HepG2 (cell line): ENCODE results near the gene LPO. TPM values are rescaled to one million over a fixed set of nuclear protein-coding genes. Genes with fewer than 3 reads are reported as not detected.

Experiments
- CEBPG ChIP-seq: IDR thresholded peaks from 2 replicates; pipeline ENCODE4 v1.6.1; 2016
- HDAC6 ChIP-seq: fragments of 200-600 bp; sonication (generic); IDR thresholded peaks from 2 replicates; pipeline ENCODE4 v1.7.0; 2017; ENCODE audit warnings: mild to moderate bottlenecking, antibody characterized with exemption, low read length, low read depth
- HHEX ChIP-seq: IDR thresholded peaks from 2 replicates; pipeline ENCODE4 v1.6.1; 2016; ENCODE audit warnings: control low read depth
- KDM3A ChIP-seq: IDR thresholded peaks from 2 replicates; pipeline ENCODE4 v1.6.1; 2018; ENCODE audit warnings: low read depth, missing compliant biosample characterization
- PLRG1 ChIP-seq: fragments of 450-650 bp; conservative IDR thresholded peaks from 2 replicates; pipeline ENCODE4 v1.6.1; 2016
- SIX1 ChIP-seq: sonication (generic); formaldehyde crosslinking; IDR thresholded peaks from 2 replicates; pipeline ENCODE4 v1.4.0; 2020; ENCODE audit warnings: missing genetic modification reagents, borderline replicate concordance
- ZBTB7B ChIP-seq: sonication (generic); formaldehyde crosslinking; IDR thresholded peaks from 2 replicates; pipeline ENCODE4 v1.4.0; 2020; ENCODE audit warnings: missing genetic modification reagents
- ZNF326 ChIP-seq: sonication (generic); formaldehyde crosslinking; IDR thresholded peaks from 2 replicates; pipeline ENCODE4 v1.4.0; 2020; ENCODE audit warnings: missing genetic modification reagents, borderline replicate concordance
- ZNF333 ChIP-seq: sonication (generic); formaldehyde crosslinking; IDR thresholded peaks from 2 replicates; pipeline ENCODE4 v1.4.0; 2020; ENCODE audit warnings: mild to moderate bottlenecking, missing genetic modification reagents, borderline replicate concordance
- ZNF775 ChIP-seq: sonication (generic); formaldehyde crosslinking; IDR thresholded peaks from 2 replicates; pipeline ENCODE4 v1.4.0; 2020; ENCODE audit warnings: missing genetic modification reagents, mild to moderate bottlenecking, moderate library complexity, borderline replicate concordance
- polyA plus RNA-seq, 8 experiments: library from polyadenylated mRNA; depleted of rRNA in 3 of 8; stranded (reverse) in 7 of 8; unstranded in 1 of 8; fragments of >200 nt; fragmentation: Illumina TruSeq in 4 of 8; extraction: Trizol in 4 of 8; gene quantifications; 2 replicates each; pipeline versions ENCODE4 v1.2.1 to v1.2.3, GENCODE V29; 2011 to 2016; ENCODE audit warnings: low read depth in 4 of 8, missing spikeins in 1 of 8, mixed read lengths in 1 of 8; ENCODE audit not compliant: insufficient read depth in 1 of 8
- total RNA-seq, 5 experiments: library from RNA; depleted of rRNA; stranded (reverse); fragments of >200 nt; fragmentation: Illumina TruSeq; extraction: Trizol; gene quantifications; 2 replicates each; pipeline ENCODE4 v1.2.3, GENCODE V29; 2016; ENCODE audit warnings: low read depth in 1 of 5
- TF ChIP-seq, protein P1 (sequence below): sonication (generic); formaldehyde crosslinking; IDR thresholded peaks from 2 replicates; pipeline ENCODE4 v1.9.0; 2021; ENCODE audit warnings: mild to moderate bottlenecking, missing genetic modification reagents
- TF ChIP-seq, protein P2 (sequence below): sonication (generic); formaldehyde crosslinking; IDR thresholded peaks from 2 replicates; pipeline ENCODE4 v1.9.0; 2022; ENCODE audit warnings: missing genetic modification reagents, mild to moderate bottlenecking, borderline replicate concordance
- TF ChIP-seq, protein P3 (sequence below), 2 experiments: fragments of 450-650 bp in 1 of 2; sonication (generic) in 1 of 2; formaldehyde crosslinking; IDR thresholded peaks; 2 replicates each; pipeline versions ENCODE4 v1.5.0 to v1.8.0; 2020 to 2022; ENCODE audit warnings: mild to moderate bottlenecking in 1 of 2, missing genetic modification reagents in 1 of 2
- TF ChIP-seq, protein P4 (sequence below): sonication (generic); formaldehyde crosslinking; IDR thresholded peaks from 2 replicates; pipeline ENCODE4 v1.4.0; 2020; ENCODE audit warnings: mild to moderate bottlenecking, missing genetic modification reagents
- TF ChIP-seq, protein P5 (sequence below): sonication (generic); formaldehyde crosslinking; IDR thresholded peaks from 2 replicates; pipeline ENCODE4 v1.5.1; 2020; ENCODE audit warnings: mild to moderate bottlenecking, moderate library complexity, missing genetic modification reagents

Gene LPO
- total and polyA plus RNA-seq, 2 of the 13 experiments (the other 11 are each of a cell fraction or from before 2014, with no cell fraction given): not detected

DNA sequence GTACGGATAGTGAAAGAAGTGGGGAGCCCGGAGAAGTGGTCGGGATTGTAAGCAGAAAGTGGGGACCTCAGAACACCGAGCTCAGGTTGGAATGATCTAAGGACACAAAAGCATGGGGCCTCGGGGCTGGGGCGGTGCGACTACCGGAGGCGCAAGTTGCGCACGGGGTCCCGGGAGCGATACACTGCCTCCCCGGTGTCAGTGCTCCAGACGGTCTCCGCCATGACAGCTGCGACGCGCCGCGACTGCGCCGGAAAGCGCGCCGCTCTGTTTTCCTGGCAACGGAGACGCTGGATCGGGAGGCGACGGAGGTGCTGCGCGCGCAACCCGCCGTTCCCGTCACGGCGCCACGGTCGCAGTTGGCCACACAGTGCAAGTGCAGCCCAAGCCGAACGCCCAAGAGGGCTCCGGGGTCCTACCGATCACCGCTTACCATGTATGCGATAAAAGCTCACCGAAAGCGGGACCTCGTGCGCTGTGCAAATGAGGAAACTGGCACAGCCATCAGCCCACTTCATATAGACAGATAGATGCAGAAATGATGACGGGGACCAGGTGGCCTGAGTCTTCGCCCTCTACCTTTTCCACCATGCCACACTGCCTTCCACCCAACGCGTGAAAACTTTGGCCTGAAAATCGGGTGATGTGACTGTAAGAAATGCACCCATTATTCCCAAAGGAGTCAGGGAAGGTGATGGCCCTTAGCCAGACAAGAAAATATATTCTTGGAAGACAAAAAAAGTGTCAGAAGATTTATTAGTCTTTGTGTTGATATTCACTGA, 19.2 kb upstream of the LPO start, which contains the start of gene MKS1 (continued):
- TF ChIP-seq, protein P1, sequence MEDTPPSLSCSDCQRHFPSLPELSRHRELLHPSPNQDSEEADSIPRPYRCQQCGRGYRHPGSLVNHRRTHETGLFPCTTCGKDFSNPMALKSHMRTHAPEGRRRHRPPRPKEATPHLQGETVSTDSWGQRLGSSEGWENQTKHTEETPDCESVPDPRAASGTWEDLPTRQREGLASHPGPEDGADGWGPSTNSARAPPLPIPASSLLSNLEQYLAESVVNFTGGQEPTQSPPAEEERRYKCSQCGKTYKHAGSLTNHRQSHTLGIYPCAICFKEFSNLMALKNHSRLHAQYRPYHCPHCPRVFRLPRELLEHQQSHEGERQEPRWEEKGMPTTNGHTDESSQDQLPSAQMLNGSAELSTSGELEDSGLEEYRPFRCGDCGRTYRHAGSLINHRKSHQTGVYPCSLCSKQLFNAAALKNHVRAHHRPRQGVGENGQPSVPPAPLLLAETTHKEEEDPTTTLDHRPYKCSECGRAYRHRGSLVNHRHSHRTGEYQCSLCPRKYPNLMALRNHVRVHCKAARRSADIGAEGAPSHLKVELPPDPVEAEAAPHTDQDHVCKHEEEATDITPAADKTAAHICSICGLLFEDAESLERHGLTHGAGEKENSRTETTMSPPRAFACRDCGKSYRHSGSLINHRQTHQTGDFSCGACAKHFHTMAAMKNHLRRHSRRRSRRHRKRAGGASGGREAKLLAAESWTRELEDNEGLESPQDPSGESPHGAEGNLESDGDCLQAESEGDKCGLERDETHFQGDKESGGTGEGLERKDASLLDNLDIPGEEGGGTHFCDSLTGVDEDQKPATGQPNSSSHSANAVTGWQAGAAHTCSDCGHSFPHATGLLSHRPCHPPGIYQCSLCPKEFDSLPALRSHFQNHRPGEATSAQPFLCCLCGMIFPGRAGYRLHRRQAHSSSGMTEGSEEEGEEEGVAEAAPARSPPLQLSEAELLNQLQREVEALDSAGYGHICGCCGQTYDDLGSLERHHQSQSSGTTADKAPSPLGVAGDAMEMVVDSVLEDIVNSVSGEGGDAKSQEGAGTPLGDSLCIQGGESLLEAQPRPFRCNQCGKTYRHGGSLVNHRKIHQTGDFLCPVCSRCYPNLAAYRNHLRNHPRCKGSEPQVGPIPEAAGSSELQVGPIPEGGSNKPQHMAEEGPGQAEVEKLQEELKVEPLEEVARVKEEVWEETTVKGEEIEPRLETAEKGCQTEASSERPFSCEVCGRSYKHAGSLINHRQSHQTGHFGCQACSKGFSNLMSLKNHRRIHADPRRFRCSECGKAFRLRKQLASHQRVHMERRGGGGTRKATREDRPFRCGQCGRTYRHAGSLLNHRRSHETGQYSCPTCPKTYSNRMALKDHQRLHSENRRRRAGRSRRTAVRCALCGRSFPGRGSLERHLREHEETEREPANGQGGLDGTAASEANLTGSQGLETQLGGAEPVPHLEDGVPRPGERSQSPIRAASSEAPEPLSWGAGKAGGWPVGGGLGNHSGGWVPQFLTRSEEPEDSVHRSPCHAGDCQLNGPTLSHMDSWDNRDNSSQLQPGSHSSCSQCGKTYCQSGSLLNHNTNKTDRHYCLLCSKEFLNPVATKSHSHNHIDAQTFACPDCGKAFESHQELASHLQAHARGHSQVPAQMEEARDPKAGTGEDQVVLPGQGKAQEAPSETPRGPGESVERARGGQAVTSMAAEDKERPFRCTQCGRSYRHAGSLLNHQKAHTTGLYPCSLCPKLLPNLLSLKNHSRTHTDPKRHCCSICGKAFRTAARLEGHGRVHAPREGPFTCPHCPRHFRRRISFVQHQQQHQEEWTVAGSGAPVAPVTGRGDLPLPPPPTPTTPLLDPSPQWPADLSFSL (CRISPR knock-in tag): no peak
- TF ChIP-seq PLRG1 (no peak), CEBPG (peak; percentile 42; the same call in 1 of the 2 replicates), ZBTB7B (CRISPR knock-in tag) (no peak), HDAC6 (no peak), HHEX (CRISPR knock-in tag) (no peak), ZNF326 (CRISPR knock-in tag) (no peak), KDM3A (CRISPR knock-in tag) (peak; percentile 78), SIX1 (CRISPR knock-in tag) (peak; percentile 27; the same call in 1 of the 2 replicates), ZNF775 (peak; percentile 1; the same call in 1 of the 2 replicates), ZNF333 (no peak)
- TF ChIP-seq, protein P2, sequence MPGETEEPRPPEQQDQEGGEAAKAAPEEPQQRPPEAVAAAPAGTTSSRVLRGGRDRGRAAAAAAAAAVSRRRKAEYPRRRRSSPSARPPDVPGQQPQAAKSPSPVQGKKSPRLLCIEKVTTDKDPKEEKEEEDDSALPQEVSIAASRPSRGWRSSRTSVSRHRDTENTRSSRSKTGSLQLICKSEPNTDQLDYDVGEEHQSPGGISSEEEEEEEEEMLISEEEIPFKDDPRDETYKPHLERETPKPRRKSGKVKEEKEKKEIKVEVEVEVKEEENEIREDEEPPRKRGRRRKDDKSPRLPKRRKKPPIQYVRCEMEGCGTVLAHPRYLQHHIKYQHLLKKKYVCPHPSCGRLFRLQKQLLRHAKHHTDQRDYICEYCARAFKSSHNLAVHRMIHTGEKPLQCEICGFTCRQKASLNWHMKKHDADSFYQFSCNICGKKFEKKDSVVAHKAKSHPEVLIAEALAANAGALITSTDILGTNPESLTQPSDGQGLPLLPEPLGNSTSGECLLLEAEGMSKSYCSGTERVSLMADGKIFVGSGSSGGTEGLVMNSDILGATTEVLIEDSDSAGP (CRISPR knock-in tag): peak; percentile 95
- TF ChIP-seq, protein P3, sequence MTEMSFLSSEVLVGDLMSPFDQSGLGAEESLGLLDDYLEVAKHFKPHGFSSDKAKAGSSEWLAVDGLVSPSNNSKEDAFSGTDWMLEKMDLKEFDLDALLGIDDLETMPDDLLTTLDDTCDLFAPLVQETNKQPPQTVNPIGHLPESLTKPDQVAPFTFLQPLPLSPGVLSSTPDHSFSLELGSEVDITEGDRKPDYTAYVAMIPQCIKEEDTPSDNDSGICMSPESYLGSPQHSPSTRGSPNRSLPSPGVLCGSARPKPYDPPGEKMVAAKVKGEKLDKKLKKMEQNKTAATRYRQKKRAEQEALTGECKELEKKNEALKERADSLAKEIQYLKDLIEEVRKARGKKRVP (CRISPR knock-in tag; IDR thresholded peaks at IDR 0.05): no peak; a peak in 1 of 4 replicates
- TF ChIP-seq, protein P4, sequence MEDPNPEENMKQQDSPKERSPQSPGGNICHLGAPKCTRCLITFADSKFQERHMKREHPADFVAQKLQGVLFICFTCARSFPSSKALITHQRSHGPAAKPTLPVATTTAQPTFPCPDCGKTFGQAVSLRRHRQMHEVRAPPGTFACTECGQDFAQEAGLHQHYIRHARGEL (CRISPR knock-in tag): peak; percentile 66; the same call in 1 of the 2 replicates
- TF ChIP-seq, protein P5, sequence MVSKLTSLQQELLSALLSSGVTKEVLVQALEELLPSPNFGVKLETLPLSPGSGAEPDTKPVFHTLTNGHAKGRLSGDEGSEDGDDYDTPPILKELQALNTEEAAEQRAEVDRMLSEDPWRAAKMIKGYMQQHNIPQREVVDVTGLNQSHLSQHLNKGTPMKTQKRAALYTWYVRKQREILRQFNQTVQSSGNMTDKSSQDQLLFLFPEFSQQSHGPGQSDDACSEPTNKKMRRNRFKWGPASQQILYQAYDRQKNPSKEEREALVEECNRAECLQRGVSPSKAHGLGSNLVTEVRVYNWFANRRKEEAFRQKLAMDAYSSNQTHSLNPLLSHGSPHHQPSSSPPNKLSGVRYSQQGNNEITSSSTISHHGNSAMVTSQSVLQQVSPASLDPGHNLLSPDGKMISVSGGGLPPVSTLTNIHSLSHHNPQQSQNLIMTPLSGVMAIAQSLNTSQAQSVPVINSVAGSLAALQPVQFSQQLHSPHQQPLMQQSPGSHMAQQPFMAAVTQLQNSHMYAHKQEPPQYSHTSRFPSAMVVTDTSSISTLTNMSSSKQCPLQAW (CRISPR knock-in tag): peak; percentile 76; the same call in 1 of the 2 replicates
